Urinary bladder (tissue), 4 donors: ENCODE measurements around the gene BPIFB1. TPM values are rescaled to one million over a fixed set of nuclear protein-coding genes. Genes with fewer than 3 reads are reported as not detected.

ENCODE experiments used
- DNase-seq: peaks from one replicate; pipeline ENCODE4 v3.0.0-alpha.2; 2015; ENCODE audit errors: extremely low spot score
- H3K27ac ChIP-seq: one replicate; pipeline ENCODE4 v1.5.1; 2013; ENCODE audit warnings: low read depth, mild to moderate bottlenecking, moderate library complexity
- H3K36me3 ChIP-seq: one replicate; pipeline ENCODE4 v1.6.1; 2013; ENCODE audit warnings: mild to moderate bottlenecking, moderate library complexity; ENCODE audit not compliant: insufficient read depth
- H3K4me1 ChIP-seq: one replicate; pipeline ENCODE4 v1.6.1; 2013; ENCODE audit warnings: mild to moderate bottlenecking, moderate library complexity; ENCODE audit not compliant: insufficient read depth
- H3K4me3 ChIP-seq: one replicate; pipeline ENCODE4 v1.5.1; 2013; ENCODE audit warnings: low read depth, low read length
- WGBS: extraction: QIAGEN DNeasy Blood & Tissue Kit; methylation state at CpG from one replicate; pipeline ENCODE4 v1.1.7; 2013; 5-methylcytosine and 5-hydroxymethylcytosine counted together
- polyA plus RNA-seq: library from polyadenylated mRNA; stranded (reverse); fragments of 200-250 nt; gene quantifications from one replicate; pipeline ENCODE4 v1.2.3, GENCODE V29; 2013
- total RNA-seq: library from RNA; depleted of rRNA; stranded (reverse); fragments of >200 nt; gene quantifications from one replicate; pipeline ENCODE4 v1.2.3, GENCODE V29; 2014
- donor health status: healthy with polysubstance abuse.
- donor health status: healthy.

Gene BPIFB1
- total and polyA plus RNA-seq, 2 donors: not detected

- no peak overlapping the region for H3K27ac ChIP-seq
- H3K36me3 ChIP-seq: no peaks in the 10 kb centered on the region
- H3K4me3 ChIP-seq: no peak overlapping the region
- H3K4me1 ChIP-seq: no peaks in the 10 kb centered on the region
- no peak for DNase-seq
- WGBS: 82% methylated on average over 8 of the region's 8 CpGs
Measured at GRCh38 chr20:33311011-33311410, 28.0 kb downstream of the BPIFB1 start.

- H3K4me1 ChIP-seq: no peaks in the 10 kb centered on the region
- WGBS: 51% methylated on average over 4 of the region's 4 CpGs
- H3K4me3 ChIP-seq: no peak overlapping the region
- no peak overlapping the region for H3K27ac ChIP-seq
- DNase-seq: no peak
- no peaks in the 10 kb centered on the region for H3K36me3 ChIP-seq
Measured at GRCh38 chr20:33311996-33312395, 29.0 kb downstream of the BPIFB1 start.

DNA sequence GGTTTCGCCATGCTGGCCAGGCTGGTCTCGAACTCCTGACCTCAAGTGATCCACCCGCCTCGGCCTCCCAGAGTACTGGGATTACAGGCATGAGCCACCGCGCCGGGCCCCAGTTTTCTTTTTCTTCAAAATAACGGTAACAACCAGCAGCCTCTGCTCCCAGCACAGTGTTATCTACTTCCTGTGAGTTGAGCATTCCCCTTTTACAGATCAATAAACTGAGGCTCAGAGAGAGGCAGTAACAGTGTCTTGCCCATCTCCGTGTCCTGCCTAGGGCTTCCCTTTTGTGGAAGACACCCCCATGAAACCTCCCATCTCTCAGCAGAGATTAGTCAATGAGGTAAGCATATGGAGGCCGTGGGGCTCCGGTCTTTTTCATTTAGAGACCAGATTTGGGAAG, 29.6 kb downstream of the BPIFB1 start:
- Histone ChIP-seq H3K4me1 (no peaks in the 10 kb centered on the region), H3K27ac (no peak overlapping the region), H3K36me3 (no peaks in the 10 kb centered on the region), H3K4me3 (no peak overlapping the region)
- 86% methylated on average over 11 of the region's 11 CpGs for WGBS
- DNase-seq: no peak

GRCh38 chr20:33313686-33314314, 30.8 kb downstream of the BPIFB1 start:
- WGBS: 87% methylated on average over 7 of the region's 7 CpGs
- H3K4me1 ChIP-seq: no peaks in the 10 kb centered on the region
- no peak for DNase-seq
- H3K4me3 ChIP-seq: no peak overlapping the region
- H3K27ac ChIP-seq: no peak overlapping the region
- H3K36me3 ChIP-seq: no peaks in the 10 kb centered on the region

DNA sequence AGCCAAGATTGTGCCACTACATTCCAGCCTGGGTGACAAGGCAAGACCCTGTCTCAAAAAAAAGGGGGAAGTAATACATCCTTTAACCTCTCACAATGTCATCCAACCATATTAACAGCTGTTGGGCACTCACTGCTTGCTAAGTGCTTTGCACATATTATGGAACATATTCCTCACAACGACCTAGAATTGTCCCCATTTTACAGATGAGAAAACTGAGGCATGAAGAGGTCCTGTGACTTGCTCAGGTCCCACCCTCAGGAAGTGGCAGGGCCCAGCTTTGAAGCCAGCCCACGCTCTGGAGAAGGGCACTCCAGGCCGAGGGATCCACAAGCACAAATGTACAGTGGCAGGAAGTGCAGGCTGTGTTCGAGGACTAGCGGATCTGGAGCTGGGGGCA, 33.3 kb downstream of the BPIFB1 start:
- Histone ChIP-seq H3K27ac (no peak overlapping the region), H3K4me1 (no peaks in the 10 kb centered on the region), H3K36me3 (no peaks in the 10 kb centered on the region), H3K4me3 (no peak overlapping the region)
- 75% methylated on average over 5 of the region's 5 CpGs for WGBS
- no peak for DNase-seq

GRCh38 chr20:33316958-33317357, 33.9 kb downstream of the BPIFB1 start:
- H3K27ac ChIP-seq: no peak overlapping the region
- no peaks in the 10 kb centered on the region for H3K36me3 ChIP-seq
- WGBS: 80% methylated on average over 3 of the region's 3 CpGs
- no peak overlapping the region for H3K4me3 ChIP-seq
- H3K4me1 ChIP-seq: no peaks in the 10 kb centered on the region
- no peak for DNase-seq

- H3K36me3 ChIP-seq: no peaks in the 10 kb centered on the region
- DNase-seq: no peak
- H3K4me1 ChIP-seq: no peaks in the 10 kb centered on the region
Measured at GRCh38 chr20:33317424-33318095, 34.5 kb downstream of the BPIFB1 start.

DNA sequence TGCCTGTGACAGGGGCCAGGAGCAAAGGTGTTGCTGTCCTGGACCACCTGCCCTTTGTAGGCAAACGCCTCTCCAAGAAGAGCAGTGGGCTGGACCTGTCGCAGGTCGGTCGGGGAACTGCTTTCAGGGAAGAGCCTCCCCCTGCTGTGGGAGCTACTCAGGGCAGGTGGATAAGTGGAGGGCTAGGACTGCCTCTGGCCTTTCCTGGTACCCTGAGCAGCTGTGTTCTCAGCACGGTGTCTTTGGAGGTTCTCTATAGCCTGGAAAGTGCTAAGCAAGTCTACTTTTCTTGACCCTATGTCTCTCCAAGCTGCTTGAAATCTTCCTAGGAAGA, 35.0 kb downstream of the BPIFB1 start:
- no peak for DNase-seq
- H3K36me3 ChIP-seq: no peaks in the 10 kb centered on the region
- H3K4me1 ChIP-seq: no peaks in the 10 kb centered on the region
- WGBS: 24% methylated on average over 5 of the region's 5 CpGs
- no peak overlapping the region for H3K4me3 ChIP-seq
- no peak overlapping the region for H3K27ac ChIP-seq

More at GRCh38 chr20:33317424-33318095, 34.5 kb downstream of the BPIFB1 start:
- WGBS: 88% methylated on average over 14 of the region's 14 CpGs
- H3K27ac ChIP-seq: no peak overlapping the region
- H3K4me3 ChIP-seq: no peak overlapping the region

- H3K27ac ChIP-seq: no peak overlapping the region
- H3K36me3 ChIP-seq: no peaks in the 10 kb centered on the region
- no peak overlapping the region for H3K4me3 ChIP-seq
- WGBS: 76% methylated on average over 10 of the region's 10 CpGs
- DNase-seq: no peak
- no peaks in the 10 kb centered on the region for H3K4me1 ChIP-seq
Measured at GRCh38 chr20:33320006-33320405, 37.0 kb downstream of the BPIFB1 start.

DNA sequence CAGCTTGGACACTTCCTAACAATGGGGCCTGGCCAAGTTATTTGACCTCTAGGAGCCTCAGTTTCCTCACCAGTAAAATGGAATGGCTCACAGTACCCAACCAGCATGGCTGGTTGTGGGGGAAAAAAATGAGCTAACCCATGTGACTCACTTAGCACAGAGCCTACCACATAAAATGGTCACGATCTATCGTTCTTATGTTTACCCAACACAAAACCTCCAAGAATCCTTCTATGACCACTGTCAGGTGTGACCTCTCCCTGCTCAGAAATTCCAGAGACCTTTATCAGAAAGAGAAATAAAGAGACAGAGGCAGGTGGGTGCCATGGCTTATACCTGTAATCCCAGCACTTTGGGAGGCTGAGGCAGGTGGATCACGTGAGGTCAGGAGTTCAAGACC, 39.4 kb downstream of the BPIFB1 start:
- Histone ChIP-seq H3K4me1 (no peaks in the 10 kb centered on the region), H3K36me3 (no peaks in the 10 kb centered on the region), H3K27ac (no peak overlapping the region), H3K4me3 (no peak overlapping the region)
- WGBS: 42% methylated on average over 3 of the region's 3 CpGs
- no peak for DNase-seq

DNA sequence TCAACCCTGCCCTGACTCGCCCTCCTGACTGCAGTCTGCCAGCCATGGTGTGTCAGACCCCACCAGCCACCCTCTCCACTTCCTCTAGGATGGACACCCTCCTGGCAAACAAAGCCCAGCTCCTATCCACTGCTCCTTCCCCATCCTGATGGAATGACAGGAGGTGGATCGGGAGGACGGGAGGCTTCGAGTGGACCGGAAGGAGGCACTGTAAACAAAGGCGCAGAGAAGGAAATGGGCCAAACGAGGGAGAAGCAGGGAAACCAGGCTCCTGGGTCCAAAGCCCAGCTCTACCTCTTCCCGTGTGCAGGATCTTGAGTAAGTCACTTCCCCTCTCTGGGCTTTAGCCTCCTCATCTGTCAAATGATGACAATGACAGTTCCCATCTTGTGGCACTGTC, 40.2 kb downstream of the BPIFB1 start:
- 42% methylated on average over 8 of the region's 8 CpGs for WGBS
- Histone ChIP-seq H3K36me3 (no peaks in the 10 kb centered on the region), H3K4me1 (no peaks in the 10 kb centered on the region), H3K4me3 (no peak overlapping the region), H3K27ac (no peak overlapping the region)
- no peak for DNase-seq

GRCh38 chr20:33325350-33325749, 42.3 kb downstream of the BPIFB1 start:
- Histone ChIP-seq H3K4me3 (no peak overlapping the region), H3K4me1 (no peaks in the 10 kb centered on the region), H3K36me3 (no peaks in the 10 kb centered on the region), H3K27ac (no peak overlapping the region)
- WGBS: 84% methylated on average over 2 of the region's 2 CpGs
- no peak for DNase-seq

GRCh38 chr20:33328157-33329137, 45.4 kb downstream of the BPIFB1 start:
- no peaks in the 10 kb centered on the region for H3K36me3 ChIP-seq
- DNase-seq: no peak
- H3K27ac ChIP-seq: no peak overlapping the region
- 76% methylated on average over 23 of the region's 23 CpGs for WGBS
- no peaks in the 10 kb centered on the region for H3K4me1 ChIP-seq
- H3K4me3 ChIP-seq: no peak overlapping the region
